Sigmoid colon (tissue), 7 donors: ENCODE measurements around the gene GTF2I. TPM values are rescaled to one million over a fixed set of nuclear protein-coding genes. Genes with fewer than 3 reads are reported as not detected.
"Not testable (repeated sequence)": the region's sequence is repeated elsewhere in the genome, so short reads cannot be mapped to it uniquely, and the experiment has no call there.

Experiments
- DNase-seq: peaks from one replicate; pipeline ENCODE4 v3.0.0-alpha.2; 2019
- H3K27ac ChIP-seq, 4 donors: fragments of 200-600 bp; sonication (generic); one replicate each; pipeline ENCODE4 v1.5.1; 2016 to 2019; ENCODE audit warnings: mild to moderate bottlenecking in 1 of 4
- H3K27me3 ChIP-seq, 3 donors: fragments of 200-600 bp; sonication (generic); one replicate each; pipeline ENCODE4 v1.5.1; 2019; ENCODE audit warnings: mild to moderate bottlenecking in 1 of 3
- H3K36me3 ChIP-seq, 4 donors: fragments of 200-600 bp; sonication (generic); one replicate each; pipeline ENCODE4 v1.5.1; 2016 to 2019
- H3K4me1 ChIP-seq, 4 donors: fragments of 200-600 bp; sonication (generic); one replicate each; pipeline ENCODE4 v1.5.1; 2017 to 2019
- H3K4me3 ChIP-seq, 4 donors: fragments of 200-600 bp; sonication (generic); one replicate each; pipeline ENCODE4 v1.5.1; 2017 to 2019; ENCODE audit warnings: mild to moderate bottlenecking in 2 of 4, moderate library complexity in 1 of 4
- H3K9me3 ChIP-seq, 4 donors: fragments of 200-600 bp in 3 of 4; sonication (generic) in 3 of 4; one replicate each; pipeline versions ENCODE4 v1.5.1 to v1.6.1; 2013 to 2019
- EP300 ChIP-seq, 4 donors: sonication (generic); formaldehyde crosslinking; IDR thresholded peaks; one replicate each; pipeline ENCODE4 v1.6.1; 2017; ENCODE audit warnings: antibody characterized with exemption in 4 of 4
- POLR2A ChIP-seq, 2 donors: fragments of 450-650 bp; IDR thresholded peaks; one replicate each; pipeline ENCODE4 v1.6.1; 2016; ENCODE audit warnings: antibody characterized with exemption in 2 of 2, mild to moderate bottlenecking in 2 of 2, moderate library complexity in 2 of 2
- POLR2AphosphoS5 ChIP-seq, 4 donors: sonication (generic); formaldehyde crosslinking; IDR thresholded peaks; one replicate each; pipeline ENCODE4 v1.6.1; 2017; ENCODE audit warnings: antibody characterized with exemption in 4 of 4
- WGBS, 2 donors: extraction: QIAGEN DNeasy Blood & Tissue Kit; methylation state at CpG; one replicate each; pipeline ENCODE4 v1.1.7; 2013; 5-methylcytosine and 5-hydroxymethylcytosine counted together
- intact Hi-C: fragments of 100-400 bp; cut with DNase I; formaldehyde crosslinking; loops from one replicate; pipeline ENCODE4 v1.15.1; 2023
- polyA plus RNA-seq, 3 donors: library from polyadenylated mRNA; stranded (reverse); fragments of 200-250 nt; gene quantifications; one replicate each; pipeline ENCODE4 v1.2.3, GENCODE V29; 2013
- total RNA-seq, 4 donors: library from RNA; depleted of rRNA; stranded (reverse); fragments of >200 nt; gene quantifications; one replicate each; pipeline ENCODE4 v1.1.0, GENCODE V29; 2016
- TF ChIP-seq, protein P1 (sequence below), 4 experiments: fragments of 450-650 bp in 3 of 4; fragments of 200-600 bp in 1 of 4; IDR thresholded peaks; one replicate each; pipeline ENCODE4 v1.5.1; 2016 to 2019; ENCODE audit warnings: antibody characterized with exemption in 4 of 4, mild to moderate bottlenecking in 3 of 4, moderate library complexity in 2 of 4
- donor health status: healthy with polysubstance abuse.
- donor health status: Bipolar disorder and iron deficiency.
- donor health status: healthy.

Gene GTF2I
- total and polyA plus RNA-seq, 7 donors = 9.6 to 181 (median 113) TPM

DNA sequence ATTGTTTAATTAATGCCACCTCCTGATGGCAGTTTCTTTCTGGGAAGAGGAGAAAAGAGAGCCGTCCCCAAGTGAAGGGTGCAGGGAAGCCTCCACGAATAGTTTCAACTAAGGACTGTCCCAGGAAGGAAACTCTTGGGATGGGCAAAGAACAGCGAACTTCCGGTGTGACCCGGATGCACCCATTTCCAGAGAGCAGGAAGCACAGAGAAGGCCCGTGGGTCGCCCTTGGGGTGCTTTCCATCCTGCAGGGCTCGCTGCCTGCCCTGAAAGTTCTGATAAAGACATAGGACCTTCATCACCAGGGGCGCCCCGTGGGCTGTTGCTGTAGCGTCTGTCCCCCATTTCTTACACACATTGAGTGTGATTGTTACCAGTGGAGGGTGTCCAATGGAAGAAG lies 27.0 kb downstream of the GTF2I start:
- 86 to 97% methylated on average over 11 of the region's 11 CpGs for WGBS, 2 donors

DNA sequence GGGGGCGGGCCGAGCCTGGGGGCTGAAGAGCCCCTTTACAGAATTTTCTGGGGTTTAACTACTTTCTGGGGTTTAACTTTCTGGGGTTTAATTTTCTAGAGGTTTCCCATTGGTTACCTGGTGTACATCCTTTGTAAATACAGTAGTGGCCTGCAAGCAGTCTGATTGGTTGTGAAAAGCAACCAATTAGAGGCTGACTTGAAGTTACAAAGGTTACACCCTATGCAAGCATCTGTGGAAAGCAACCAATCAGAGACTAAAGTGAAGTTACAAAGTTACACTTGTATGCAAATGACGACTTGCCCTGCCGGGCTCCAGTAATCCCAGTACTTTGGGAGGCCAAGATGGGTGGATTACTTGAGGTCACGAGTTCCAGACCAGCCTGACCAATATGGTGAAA lies 27.4 kb downstream of the GTF2I start:
- TF ChIP-seq EP300 (IDR thresholded peaks at IDR 0.05) = no peak
- TF ChIP-seq POLR2A (IDR thresholded peaks at IDR 0.05) = no peak
- no peak for TF ChIP-seq POLR2AphosphoS5 (IDR thresholded peaks at IDR 0.05)
- TF ChIP-seq, protein P1, sequence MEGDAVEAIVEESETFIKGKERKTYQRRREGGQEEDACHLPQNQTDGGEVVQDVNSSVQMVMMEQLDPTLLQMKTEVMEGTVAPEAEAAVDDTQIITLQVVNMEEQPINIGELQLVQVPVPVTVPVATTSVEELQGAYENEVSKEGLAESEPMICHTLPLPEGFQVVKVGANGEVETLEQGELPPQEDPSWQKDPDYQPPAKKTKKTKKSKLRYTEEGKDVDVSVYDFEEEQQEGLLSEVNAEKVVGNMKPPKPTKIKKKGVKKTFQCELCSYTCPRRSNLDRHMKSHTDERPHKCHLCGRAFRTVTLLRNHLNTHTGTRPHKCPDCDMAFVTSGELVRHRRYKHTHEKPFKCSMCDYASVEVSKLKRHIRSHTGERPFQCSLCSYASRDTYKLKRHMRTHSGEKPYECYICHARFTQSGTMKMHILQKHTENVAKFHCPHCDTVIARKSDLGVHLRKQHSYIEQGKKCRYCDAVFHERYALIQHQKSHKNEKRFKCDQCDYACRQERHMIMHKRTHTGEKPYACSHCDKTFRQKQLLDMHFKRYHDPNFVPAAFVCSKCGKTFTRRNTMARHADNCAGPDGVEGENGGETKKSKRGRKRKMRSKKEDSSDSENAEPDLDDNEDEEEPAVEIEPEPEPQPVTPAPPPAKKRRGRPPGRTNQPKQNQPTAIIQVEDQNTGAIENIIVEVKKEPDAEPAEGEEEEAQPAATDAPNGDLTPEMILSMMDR (IDR thresholded peaks at IDR 0.05) = no peak
- no peaks in the 10 kb centered on the region for H3K4me1 ChIP-seq
- no peak for DNase-seq
- no peaks in the 10 kb centered on the region for H3K9me3 ChIP-seq
- H3K27ac ChIP-seq = no peak overlapping the region
- peaks cover 3 to 7% (median 6%) of the 10 kb centered on the region in 4 donors for H3K36me3 ChIP-seq
- H3K4me3 ChIP-seq = no peak overlapping the region
- 93 to 96% methylated on average over 5 of the region's 5 CpGs for WGBS, 2 donors
- intact Hi-C loops = no loop called here
- H3K27me3 ChIP-seq = no peaks in the 10 kb centered on the region

More for the DNA sequence above, 27.0 kb downstream of the GTF2I start:
- no peak overlapping the region for H3K27ac ChIP-seq
- no peaks in the 10 kb centered on the region for H3K27me3 ChIP-seq
- no peaks in the 10 kb centered on the region for H3K4me1 ChIP-seq
- H3K9me3 ChIP-seq = no peaks in the 10 kb centered on the region
- peaks cover 0 to 2% (median 2%) of the 10 kb centered on the region in 4 donors for H3K36me3 ChIP-seq
- no peak for DNase-seq
- TF ChIP-seq, protein P1 (IDR thresholded peaks at IDR 0.05) = no peak
- TF ChIP-seq POLR2AphosphoS5 (IDR thresholded peaks at IDR 0.05) = no peak
- TF ChIP-seq POLR2A (IDR thresholded peaks at IDR 0.05) = no peak
- TF ChIP-seq EP300 (IDR thresholded peaks at IDR 0.05) = no peak
- no peak overlapping the region for H3K4me3 ChIP-seq
- intact Hi-C loops = no loop called here

DNA sequence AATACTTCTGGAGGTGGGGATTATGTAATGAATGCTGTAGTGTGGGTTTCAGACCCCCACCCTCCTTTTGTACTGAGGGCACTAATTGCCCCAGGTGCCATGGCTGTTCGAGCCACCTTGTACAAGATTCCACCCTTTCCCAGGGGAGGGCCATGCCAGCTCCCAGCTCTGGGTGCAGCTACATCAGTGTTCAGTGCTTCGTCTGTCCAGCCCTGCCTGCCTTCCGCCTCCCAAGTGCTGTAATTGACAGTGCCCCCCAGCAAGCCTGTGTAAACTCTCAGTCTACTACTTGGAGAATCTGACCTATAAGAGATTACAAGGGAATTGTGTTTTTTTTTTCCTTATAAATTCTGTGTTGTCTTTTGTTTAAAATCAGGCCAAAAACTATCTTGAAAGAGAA lies 33.0 kb downstream of the GTF2I start:
- intact Hi-C loops = no loop called here
- TF ChIP-seq, protein P1 (IDR thresholded peaks at IDR 0.05) = no peak
- TF ChIP-seq POLR2A (IDR thresholded peaks at IDR 0.05) (no peak), EP300 (IDR thresholded peaks at IDR 0.05) (no peak), POLR2AphosphoS5 (IDR thresholded peaks at IDR 0.05) (no peak)
- Histone ChIP-seq H3K4me3 (no peak overlapping the region), H3K27ac (no peak overlapping the region), H3K4me1 (no peaks in the 10 kb centered on the region), H3K9me3 (no peaks in the 10 kb centered on the region), H3K27me3 (no peaks in the 10 kb centered on the region), H3K36me3 (peaks cover 13 to 62% (median 49%) of the 10 kb centered on the region in 4 donors)
- WGBS, 2 donors = 76 to 93% methylated on average over 3 of the region's 3 CpGs
- no peak for DNase-seq

DNA sequence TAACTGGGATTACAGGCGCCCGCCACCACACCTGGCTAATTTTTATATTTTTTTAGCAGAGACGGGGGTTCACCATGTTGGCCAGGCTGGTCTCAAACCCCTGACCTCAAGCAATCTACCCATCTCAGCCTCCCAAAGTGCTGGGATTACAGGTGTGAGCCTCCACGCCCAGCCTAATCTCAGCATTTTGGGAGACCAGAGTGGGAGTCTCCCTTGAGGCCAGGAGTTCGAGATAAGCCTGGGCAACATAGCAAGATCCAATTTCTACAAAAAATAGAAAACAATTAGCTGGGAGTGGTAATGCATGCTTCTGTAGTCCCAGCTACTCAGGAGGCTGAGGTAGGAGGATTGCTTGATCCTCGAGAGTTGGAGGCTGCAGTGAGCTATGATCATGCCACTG lies 46.9 kb downstream of the GTF2I start:
- intact Hi-C loops, DNase-seq, H3K27me3 ChIP-seq, H3K4me3 ChIP-seq, H3K9me3 ChIP-seq, H3K27ac ChIP-seq, H3K4me1 ChIP-seq: not testable (repeated sequence)
- 97 to 98% methylated on average over 6 of the region's 6 CpGs for WGBS, 2 donors
- H3K36me3 ChIP-seq = peaks cover 34 to 100% (median 56%) of the 10 kb centered on the region in 4 donors

DNA sequence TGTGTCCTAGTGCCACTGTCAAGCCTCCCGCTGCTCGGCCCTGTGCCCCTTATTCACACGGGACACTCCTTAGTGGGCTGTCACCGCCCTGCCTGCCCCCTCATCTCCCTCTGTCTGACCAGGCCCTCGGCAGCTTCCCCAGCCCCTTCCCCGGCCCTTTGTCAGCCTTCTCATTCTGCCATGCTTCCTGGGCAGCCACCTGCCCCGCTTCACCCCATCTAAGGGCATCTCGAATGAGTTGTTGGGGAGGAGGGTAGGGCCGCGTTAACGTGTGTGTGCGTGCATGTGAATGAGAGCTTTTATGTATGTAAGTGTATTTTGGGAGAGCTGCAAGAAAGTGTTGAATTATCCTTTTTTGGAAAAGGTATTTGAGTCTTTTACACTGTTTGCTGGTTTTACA lies 49.7 kb downstream of the GTF2I start:
- intact Hi-C loops = no loop called here
- no peak overlapping the region for H3K4me3 ChIP-seq
- H3K27ac ChIP-seq = no peak overlapping the region
- H3K27me3 ChIP-seq = no peaks in the 10 kb centered on the region
- H3K4me1 ChIP-seq = no peaks in the 10 kb centered on the region
- peaks cover 23 to 100% (median 47%) of the 10 kb centered on the region in 4 donors for H3K36me3 ChIP-seq
- TF ChIP-seq, protein P1 (IDR thresholded peaks at IDR 0.05) = no peak
- no peak for TF ChIP-seq EP300 (IDR thresholded peaks at IDR 0.05)
- no peak for TF ChIP-seq POLR2A (IDR thresholded peaks at IDR 0.05)
- TF ChIP-seq POLR2AphosphoS5 (IDR thresholded peaks at IDR 0.05) = no peak
- DNase-seq = no peak
- 93 to 94% methylated on average over 12 of the region's 12 CpGs for WGBS, 2 donors
- no peaks in the 10 kb centered on the region for H3K9me3 ChIP-seq
